ENCODE results near the gene NHSL2.

Gene NHSL2

DNA sequence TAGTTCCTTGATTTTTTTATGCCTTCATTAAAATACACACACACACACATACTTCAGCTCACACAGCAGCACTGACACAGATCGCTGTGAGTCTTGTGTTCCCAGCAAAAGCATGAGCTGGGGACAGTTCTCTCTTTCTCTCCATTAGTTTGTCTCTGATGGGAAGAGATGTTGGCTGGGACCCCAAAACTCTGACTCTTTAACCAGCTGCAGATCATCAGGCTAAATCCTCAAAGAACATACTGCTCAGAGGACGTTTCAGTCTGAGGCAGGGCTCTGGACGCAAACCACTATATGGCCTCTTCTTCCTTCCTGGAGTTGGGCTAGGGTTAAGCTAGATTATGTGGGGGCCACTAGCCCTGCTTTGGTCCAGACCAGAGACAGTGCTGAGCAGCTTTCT lies 109.6 kb downstream of the NHSL2 start:
- DNase-seq (ENCODE audit: low read depth) = no peak
- TF ChIP-seq MYC (IDR thresholded peaks at IDR 0.05; ENCODE audit: low read depth, low read length) (no peak), POLR2A (IDR thresholded peaks at IDR 0.05; ENCODE audit: extremely low read depth, insufficient read length) (no peak)
- TF ChIP-seq, protein P1, sequence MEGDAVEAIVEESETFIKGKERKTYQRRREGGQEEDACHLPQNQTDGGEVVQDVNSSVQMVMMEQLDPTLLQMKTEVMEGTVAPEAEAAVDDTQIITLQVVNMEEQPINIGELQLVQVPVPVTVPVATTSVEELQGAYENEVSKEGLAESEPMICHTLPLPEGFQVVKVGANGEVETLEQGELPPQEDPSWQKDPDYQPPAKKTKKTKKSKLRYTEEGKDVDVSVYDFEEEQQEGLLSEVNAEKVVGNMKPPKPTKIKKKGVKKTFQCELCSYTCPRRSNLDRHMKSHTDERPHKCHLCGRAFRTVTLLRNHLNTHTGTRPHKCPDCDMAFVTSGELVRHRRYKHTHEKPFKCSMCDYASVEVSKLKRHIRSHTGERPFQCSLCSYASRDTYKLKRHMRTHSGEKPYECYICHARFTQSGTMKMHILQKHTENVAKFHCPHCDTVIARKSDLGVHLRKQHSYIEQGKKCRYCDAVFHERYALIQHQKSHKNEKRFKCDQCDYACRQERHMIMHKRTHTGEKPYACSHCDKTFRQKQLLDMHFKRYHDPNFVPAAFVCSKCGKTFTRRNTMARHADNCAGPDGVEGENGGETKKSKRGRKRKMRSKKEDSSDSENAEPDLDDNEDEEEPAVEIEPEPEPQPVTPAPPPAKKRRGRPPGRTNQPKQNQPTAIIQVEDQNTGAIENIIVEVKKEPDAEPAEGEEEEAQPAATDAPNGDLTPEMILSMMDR (IDR thresholded peaks at IDR 0.05; ENCODE audit: low read depth, low read length) = no peak
- TF ChIP-seq, protein P2, sequence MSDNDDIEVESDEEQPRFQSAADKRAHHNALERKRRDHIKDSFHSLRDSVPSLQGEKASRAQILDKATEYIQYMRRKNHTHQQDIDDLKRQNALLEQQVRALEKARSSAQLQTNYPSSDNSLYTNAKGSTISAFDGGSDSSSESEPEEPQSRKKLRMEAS (IDR thresholded peaks at IDR 0.05; ENCODE audit: low read depth, low read length) = no peak
- H3K4me3 ChIP-seq (ENCODE audit: low read depth, low read length) = no peak overlapping the region

DNA sequence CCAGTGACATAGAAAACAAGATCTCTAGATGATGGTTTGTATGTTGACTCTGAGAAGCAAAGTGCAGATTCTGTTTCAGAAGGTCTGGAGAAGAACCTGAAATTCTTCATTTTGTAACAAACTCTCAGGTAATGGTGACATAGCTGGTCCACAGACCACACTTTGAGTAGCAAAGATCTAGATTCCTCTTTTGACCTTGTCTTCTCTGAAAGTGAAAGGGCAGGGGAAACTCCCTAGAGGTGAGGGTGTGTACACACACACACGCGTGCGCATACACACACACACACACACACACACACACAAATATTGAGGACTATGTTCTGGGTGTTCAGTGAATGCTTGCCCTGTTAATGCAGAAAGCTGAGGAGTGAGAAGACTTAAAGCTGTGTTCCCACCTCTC lies 110.1 kb downstream of the NHSL2 start:
- peak; percentile 11 for DNase-seq (ENCODE audit: low read depth)
- no peak overlapping the region for H3K4me3 ChIP-seq (ENCODE audit: low read depth, low read length)

DNA sequence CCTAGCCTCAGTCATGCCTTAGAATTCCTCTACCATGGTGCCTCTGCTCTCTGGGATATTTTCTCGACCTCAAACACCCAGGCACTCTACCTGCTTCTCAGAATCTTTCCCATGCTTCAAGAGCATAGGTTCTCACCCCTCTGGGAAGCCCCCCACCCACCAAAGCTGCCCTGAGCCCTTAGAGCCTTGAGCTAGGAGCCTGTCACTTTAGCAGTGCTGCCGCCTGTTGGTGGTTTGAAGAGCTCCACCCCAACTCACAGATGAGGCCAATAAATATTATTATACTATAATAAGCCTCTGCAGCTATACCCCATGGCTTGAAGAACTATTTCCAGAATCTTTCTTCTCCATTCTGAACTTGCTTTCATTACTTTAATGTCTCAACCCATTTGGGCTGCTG lies 111.3 kb downstream of the NHSL2 start:
- TF ChIP-seq MYC (IDR thresholded peaks at IDR 0.05; ENCODE audit: low read depth, low read length) = no peak
- TF ChIP-seq, protein P1 (IDR thresholded peaks at IDR 0.05; ENCODE audit: low read depth, low read length) = peak; percentile 50
- peak; percentile 48 for DNase-seq (ENCODE audit: low read depth)
- H3K4me3 ChIP-seq (ENCODE audit: low read depth, low read length) = no peak overlapping the region

More for the DNA sequence above, 110.1 kb downstream of the NHSL2 start:
- TF ChIP-seq POLR2A (IDR thresholded peaks at IDR 0.05; ENCODE audit: extremely low read depth, insufficient read length) (no peak), MYC (IDR thresholded peaks at IDR 0.05; ENCODE audit: low read depth, low read length) (no peak)
- TF ChIP-seq, protein P1 (IDR thresholded peaks at IDR 0.05; ENCODE audit: low read depth, low read length) = no peak
- TF ChIP-seq, protein P2 (IDR thresholded peaks at IDR 0.05; ENCODE audit: low read depth, low read length) = no peak

DNA sequence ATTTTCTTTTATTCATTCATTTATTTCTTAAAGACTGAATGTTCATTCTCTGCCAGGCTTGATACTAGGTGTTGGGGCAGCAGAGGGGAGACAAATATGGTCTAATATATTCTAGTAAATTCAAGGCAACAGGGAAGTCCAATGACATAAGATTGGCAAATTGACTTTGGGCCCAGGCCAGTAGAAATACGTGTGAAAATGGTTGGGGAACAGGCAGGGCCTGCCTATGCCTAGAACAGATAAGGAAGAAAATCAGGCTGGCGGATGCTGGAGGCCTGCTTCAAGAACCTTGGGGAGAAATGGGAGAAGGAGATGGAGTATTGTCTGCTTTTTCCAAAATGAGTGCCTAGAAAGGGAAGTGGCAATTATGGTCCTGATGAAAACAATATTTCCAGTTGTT lies 112.4 kb downstream of the NHSL2 start:
- TF ChIP-seq, protein P2 (IDR thresholded peaks at IDR 0.05; ENCODE audit: low read depth, low read length) = no peak
- TF ChIP-seq, protein P1 (IDR thresholded peaks at IDR 0.05; ENCODE audit: low read depth, low read length) = no peak
- TF ChIP-seq MYC (IDR thresholded peaks at IDR 0.05; ENCODE audit: low read depth, low read length) (no peak), POLR2A (IDR thresholded peaks at IDR 0.05; ENCODE audit: extremely low read depth, insufficient read length) (no peak)
- no peak for DNase-seq (ENCODE audit: low read depth)

DNA sequence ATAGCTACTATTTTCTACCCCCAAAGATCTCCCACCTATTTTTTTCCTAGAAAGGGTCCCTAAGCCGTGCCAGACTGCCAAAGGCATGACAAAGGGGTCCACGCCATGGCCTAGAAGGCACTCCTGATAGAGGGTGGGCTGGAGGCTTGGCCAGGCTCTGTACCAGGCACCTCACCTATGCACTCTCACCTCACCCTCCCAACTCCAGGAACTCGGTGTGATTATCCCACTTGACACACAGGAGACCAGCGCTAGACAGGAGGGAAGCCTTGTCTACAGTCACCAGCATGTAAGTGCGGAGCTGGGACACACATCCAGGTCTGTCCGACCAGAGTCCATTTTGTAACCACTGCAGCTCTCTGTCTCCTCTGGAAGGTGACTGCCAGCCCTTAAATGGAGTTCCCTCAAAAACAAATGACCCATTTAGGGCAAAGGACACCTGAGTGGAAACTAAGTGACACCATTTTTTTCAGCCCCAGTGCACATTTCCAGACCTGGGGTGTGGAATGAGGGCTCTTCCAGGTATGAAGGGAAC lies 114.7 kb downstream of the NHSL2 start:
- H3K4me3 ChIP-seq (ENCODE audit: low read depth, low read length) = no peak overlapping the region
- no peak for DNase-seq (ENCODE audit: low read depth)
- TF ChIP-seq, protein P2 (IDR thresholded peaks at IDR 0.05; ENCODE audit: low read depth, low read length) = no peak
- TF ChIP-seq MYC (IDR thresholded peaks at IDR 0.05; ENCODE audit: low read depth, low read length) = no peak
- TF ChIP-seq POLR2A (IDR thresholded peaks at IDR 0.05; ENCODE audit: extremely low read depth, insufficient read length) = no peak
- TF ChIP-seq, protein P1 (IDR thresholded peaks at IDR 0.05; ENCODE audit: low read depth, low read length) = no peak

More for the DNA sequence above, 112.4 kb downstream of the NHSL2 start:
- no peak overlapping the region for H3K4me3 ChIP-seq (ENCODE audit: low read depth, low read length)

All from NB4 (cell line).